ENCODE data around the gene MFSD2B.

Gene MFSD2B

DNA sequence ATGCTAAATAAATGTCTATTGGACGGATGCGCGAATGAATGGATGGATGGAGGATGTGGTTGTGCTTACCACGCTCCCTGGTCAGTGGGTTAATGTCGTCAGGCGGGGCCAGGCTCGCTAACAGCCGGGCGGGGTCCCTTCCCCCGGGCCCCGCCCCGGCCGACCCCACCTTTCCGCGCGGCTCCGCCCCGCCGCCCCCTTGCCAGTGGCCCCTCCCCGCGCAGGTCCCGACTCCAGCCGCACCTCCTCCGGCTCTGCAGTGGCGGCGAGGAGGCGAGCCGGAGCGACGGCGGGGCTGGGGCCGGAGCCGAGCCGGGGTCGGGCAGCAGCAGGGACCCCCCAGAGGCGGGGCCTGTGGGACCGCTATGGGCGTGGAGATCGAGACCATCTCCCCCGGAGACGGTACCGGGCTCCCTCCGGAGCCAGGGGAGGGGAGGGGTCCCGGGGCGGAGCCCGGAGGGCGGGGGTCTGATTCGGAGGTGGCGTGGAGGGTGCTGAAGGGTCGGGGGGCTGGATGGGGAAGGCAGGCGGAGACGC lies 39.7 kb downstream of the MFSD2B start, which contains the start of gene FKBP1B:
TSS of gene FKBP1B (plus strand) at position 257 of the 537 bp plus-strand sequence. CDS start at position 366, 109 bp downstream.
- no peak within 1 kb of the TSS for H3K27ac ChIP-seq
- no peak for DNase-seq (ENCODE audit: low read depth, low spot score)

- DNase-seq (ENCODE audit: low read depth, low spot score) = no peak
- no peak overlapping the region for H3K27ac ChIP-seq
These were observed 40.4 kb downstream of the MFSD2B start for GRCh38 chr2:24050041-24050979.

DNA sequence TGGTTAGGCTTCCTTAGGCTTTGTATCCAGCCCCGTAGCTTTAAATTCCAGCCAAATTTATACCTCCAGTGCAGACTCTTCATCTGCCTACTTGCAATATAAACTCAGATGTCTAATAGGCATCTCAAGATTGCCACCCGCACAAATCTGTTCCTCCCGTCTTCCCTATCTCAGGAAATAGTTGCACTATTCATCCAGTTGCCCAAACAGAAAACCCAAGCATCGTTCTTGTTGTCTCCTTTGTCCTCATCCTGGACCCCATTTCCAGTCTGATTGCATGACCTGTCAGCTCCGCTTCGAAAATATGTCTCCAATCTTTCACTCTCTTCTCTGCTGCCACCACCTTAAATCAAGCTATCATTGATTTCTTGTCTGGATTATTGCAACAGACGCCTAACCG lies 41.9 kb downstream of the MFSD2B start:
- no peak overlapping the region for H3K27ac ChIP-seq
- DNase-seq (ENCODE audit: low read depth, low spot score) = no peak

GRCh38 chr2:24052951-24053350 lies 43.1 kb downstream of the MFSD2B start:
- DNase-seq (ENCODE audit: low read depth, low spot score) = no peak
- H3K27ac ChIP-seq = no peak overlapping the region

DNA sequence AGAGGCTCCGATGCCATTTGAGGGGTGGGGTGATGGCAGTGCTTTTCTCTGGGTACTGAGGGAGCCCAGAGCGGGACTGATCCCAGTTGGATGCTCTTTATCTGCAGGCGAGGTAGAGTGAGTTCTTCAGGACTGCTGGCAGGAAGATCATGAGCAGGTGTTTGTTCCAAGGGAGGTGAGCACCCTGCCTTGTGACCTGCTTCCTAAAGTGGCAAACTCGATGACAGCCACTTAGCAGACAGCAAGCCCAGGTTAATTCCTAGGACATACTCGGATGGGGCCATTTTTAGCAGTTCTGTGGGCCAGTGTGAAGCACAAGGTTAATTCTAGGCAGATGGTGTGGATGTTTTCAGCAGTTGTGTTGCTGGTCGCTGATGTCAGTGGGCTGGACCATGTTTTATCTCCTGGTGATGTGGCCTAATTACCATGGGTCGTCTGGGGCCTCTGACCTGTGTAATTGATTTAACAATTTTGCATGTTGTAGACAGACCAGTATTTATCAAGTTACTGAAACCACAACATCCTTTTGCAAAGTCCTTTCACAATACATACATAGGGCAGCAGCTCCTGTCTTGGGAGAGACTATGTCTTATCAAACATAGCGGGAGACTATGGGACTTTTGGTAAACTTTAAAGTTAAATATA lies 44.6 kb downstream of the MFSD2B start:
- no peak for DNase-seq (ENCODE audit: low read depth, low spot score)
- no peak overlapping the region for H3K27ac ChIP-seq

DNA sequence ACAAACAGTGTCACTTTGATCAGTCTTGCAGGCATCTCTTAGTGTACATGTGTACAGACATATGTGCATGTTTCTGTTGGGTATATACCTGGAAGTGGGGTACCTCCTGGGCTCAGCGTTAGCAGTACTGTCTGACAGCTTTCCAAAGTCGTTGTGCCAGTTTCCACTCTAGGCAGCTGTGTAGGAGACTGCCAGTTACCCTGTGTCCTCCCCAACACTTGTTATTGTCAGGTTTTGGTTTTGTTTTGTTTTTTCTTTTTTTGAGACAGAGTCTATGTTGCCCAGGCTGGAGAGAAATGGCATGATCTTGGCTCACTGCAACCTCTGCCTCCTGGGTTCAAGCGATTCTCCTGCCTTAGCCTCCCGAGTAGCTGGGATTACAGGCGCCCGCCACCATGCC lies 45.9 kb downstream of the MFSD2B start:
- no peak for DNase-seq (ENCODE audit: low read depth, low spot score)
- H3K27ac ChIP-seq = no peak overlapping the region

GRCh38 chr2:24058564-24059271 lies 48.8 kb downstream of the MFSD2B start:
- DNase-seq (ENCODE audit: low read depth, low spot score) = no peak
- H3K27ac ChIP-seq = no peak overlapping the region

DNA sequence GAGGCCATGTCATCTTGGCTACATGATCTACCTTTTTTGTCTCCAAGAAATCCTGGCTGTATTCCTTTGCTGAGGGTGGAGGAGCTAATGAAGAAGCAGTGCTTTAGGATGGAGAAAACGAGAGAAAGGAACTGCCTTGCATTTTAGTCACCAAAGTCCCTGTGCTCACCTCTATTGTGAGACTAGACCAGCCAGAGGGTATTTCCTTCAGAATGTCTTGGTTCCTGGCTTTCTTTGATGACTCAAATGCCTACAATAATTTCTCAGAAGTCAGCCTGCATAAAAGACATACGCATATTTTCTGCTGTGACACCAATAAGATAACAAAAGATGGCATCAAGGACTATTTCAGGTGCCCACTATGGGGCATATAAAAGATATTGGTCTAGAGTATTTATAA lies 55.5 kb downstream of the MFSD2B start:
- no peak for DNase-seq (ENCODE audit: low read depth, low spot score)
- H3K27ac ChIP-seq = no peak overlapping the region

GRCh38 chr2:24072259-24072658 lies 62.4 kb downstream of the MFSD2B start:
- H3K27ac ChIP-seq = no peak overlapping the region
- DNase-seq (ENCODE audit: low read depth, low spot score) = no peak

GRCh38 chr2:24073816-24074215 lies 63.9 kb downstream of the MFSD2B start:
- DNase-seq (ENCODE audit: low read depth, low spot score) = no peak
- H3K27ac ChIP-seq = no peak overlapping the region

DNA sequence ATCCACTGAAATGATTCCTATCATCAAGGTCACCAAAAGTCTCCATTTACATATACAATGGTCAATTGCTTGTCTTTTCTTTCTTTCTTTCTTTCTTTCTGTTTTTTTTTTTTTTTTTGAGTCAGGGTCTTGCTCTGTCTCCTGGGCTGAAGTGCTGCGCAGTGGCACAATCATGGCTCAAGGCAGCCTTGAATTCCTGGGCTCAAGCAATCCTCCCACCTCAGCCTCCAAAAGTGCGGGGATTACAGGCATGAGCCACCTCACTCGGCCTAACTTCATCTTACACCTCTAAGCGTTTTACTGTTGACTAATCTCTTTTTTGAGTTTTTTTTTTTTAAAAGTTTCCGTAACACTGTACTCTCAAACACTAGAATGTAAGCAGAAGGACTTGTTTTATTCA lies 65.4 kb downstream of the MFSD2B start:
- DNase-seq (ENCODE audit: low read depth, low spot score) = no peak
- peak overlapping the region; percentile 97 for H3K27ac ChIP-seq

Measured in epithelial cell of prostate (primary cell).